ENCODE measurements around the gene TECPR2.

Gene TECPR2

GRCh38 chr14:102506626-102506925 lies 143.8 kb downstream of the TECPR2 start:
- TF ChIP-seq CTCF (IDR thresholded peaks at IDR 0.05; ENCODE audit: low read depth, low read length, missing control alignments), result no peak
- no peak overlapping the region for H3K4me3 ChIP-seq (replicated peaks; ENCODE audit: low read depth, low read length)
- no peak for DNase-seq (ENCODE audit: extremely low read depth, low read depth)

- H3K4me3 ChIP-seq (replicated peaks; ENCODE audit: low read depth, low read length), result no peak overlapping the region
- no peak for DNase-seq (ENCODE audit: extremely low read depth, low read depth)
- no peak for TF ChIP-seq CTCF (IDR thresholded peaks at IDR 0.05; ENCODE audit: low read depth, low read length, missing control alignments)
Measured at GRCh38 chr14:102507081-102507856, 144.5 kb downstream of the TECPR2 start.

- no peak overlapping the region for H3K4me3 ChIP-seq (replicated peaks; ENCODE audit: low read depth, low read length)
Measured at GRCh38 chr14:102507857-102508312, 145.1 kb downstream of the TECPR2 start.

GRCh38 chr14:102508410-102508773 lies 145.7 kb downstream of the TECPR2 start:
- peak overlapping the region; percentile 50 for H3K4me3 ChIP-seq (replicated peaks; ENCODE audit: low read depth, low read length)
- DNase-seq (ENCODE audit: extremely low read depth, low read depth), result no peak
- TF ChIP-seq CTCF (IDR thresholded peaks at IDR 0.05; ENCODE audit: low read depth, low read length, missing control alignments), result no peak

More at GRCh38 chr14:102507857-102508312, 145.1 kb downstream of the TECPR2 start:
- no peak for DNase-seq (ENCODE audit: extremely low read depth, low read depth)
- TF ChIP-seq CTCF (IDR thresholded peaks at IDR 0.05; ENCODE audit: low read depth, low read length, missing control alignments), result no peak

- H3K4me3 ChIP-seq (replicated peaks; ENCODE audit: low read depth, low read length), result peak overlapping the region; percentile 50
- DNase-seq (ENCODE audit: extremely low read depth, low read depth), result no peak
- no peak for TF ChIP-seq CTCF (IDR thresholded peaks at IDR 0.05; ENCODE audit: low read depth, low read length, missing control alignments)
Measured at GRCh38 chr14:102508774-102509745, 146.3 kb downstream of the TECPR2 start.

GRCh38 chr14:102509746-102510615 lies 147.2 kb downstream of the TECPR2 start, which contains the start of gene ANKRD9:
Gene ANKRD9 (minus strand): TSS chr14:102509776. CDS start chr14:102507889, 1,887 bp downstream.
- DNase-seq (ENCODE audit: extremely low read depth, low read depth), result no peak

More at GRCh38 chr14:102509746-102510615, 147.2 kb downstream of the TECPR2 start, which contains the start of gene ANKRD9:
- peak within 1 kb of the TSS; percentile 50 for H3K4me3 ChIP-seq (replicated peaks; ENCODE audit: low read depth, low read length)
- no peak for TF ChIP-seq CTCF (IDR thresholded peaks at IDR 0.05; ENCODE audit: low read depth, low read length, missing control alignments)

All from HFF-Myc (cell line).